GM12878 (cell line): ENCODE data around the gene MPHOSPH8.
"Not testable (repeated sequence)": the region's sequence is repeated elsewhere in the genome, so short reads cannot be mapped to it uniquely, and the experiment has no call there.

Source experiments
- BHLHE40 ChIP-seq, 2 experiments: fragments of 450-650 bp in 1 of 2; IDR thresholded peaks; 2 replicates each; pipeline ENCODE4 v1.6.1; 2011 to 2017; ENCODE audit warnings: low read depth in 2 of 2, borderline replicate concordance in 1 of 2, improper control_type of control experiment in 1 of 2, low read length in 1 of 2, mild to moderate bottlenecking in 1 of 2
- CEBPB ChIP-seq, 2 experiments: fragments of 150-350 bp in 1 of 2; IDR thresholded peaks; 2 replicates each; pipeline ENCODE4 v1.6.1; 2012 to 2014; ENCODE audit warnings: low read depth in 2 of 2, low read length in 2 of 2, borderline replicate concordance in 1 of 2, inconsistent platforms in 1 of 2
- GABPA ChIP-seq: IDR thresholded peaks from 2 replicates; pipeline ENCODE4 v1.6.1; 2014; ENCODE audit warnings: antibody characterized with exemption, low read depth, mild to moderate bottlenecking, inconsistent platforms
- MEF2A ChIP-seq: IDR thresholded peaks from 2 replicates; pipeline ENCODE4 v1.6.1; 2011; ENCODE audit warnings: low read depth, mild to moderate bottlenecking, low read length, moderate library complexity; ENCODE audit not compliant: insufficient read depth
- POLR2A ChIP-seq: IDR thresholded peaks from 2 replicates; pipeline ENCODE4 v1.6.1; 2011; ENCODE audit warnings: low read depth, mild to moderate bottlenecking, low read length
- RAD21 ChIP-seq: IDR thresholded peaks from 2 replicates; pipeline ENCODE4 v1.6.1; 2011; ENCODE audit warnings: mild to moderate bottlenecking, low read depth, low read length, moderate library complexity; ENCODE audit not compliant: insufficient read depth
- RAD51 ChIP-seq: fragments of 450-650 bp; IDR thresholded peaks from 2 replicates; pipeline ENCODE4 v1.6.1; 2016; ENCODE audit warnings: moderate library complexity, mild to moderate bottlenecking, inconsistent platforms
- SP1 ChIP-seq: IDR thresholded peaks from one replicate; pipeline ENCODE4 v1.6.1; 2011; ENCODE audit warnings: low read depth, low read length
- TBL1XR1 ChIP-seq: IDR thresholded peaks from 2 replicates; pipeline ENCODE4 v1.6.1; 2012; ENCODE audit warnings: low read depth, low read length, improper control_type of control experiment
- TF ChIP-seq, protein P1 (sequence below), 3 experiments: IDR thresholded peaks in 2 of 3; conservative IDR thresholded peaks in 1 of 3; 2 replicates each; pipeline ENCODE4 v1.5.1; 2011; ENCODE audit warnings: low read depth in 3 of 3, low read length in 3 of 3, mild to moderate bottlenecking in 3 of 3, control low read depth in 2 of 3, moderate library complexity in 2 of 3, inconsistent platforms in 1 of 3, mixed read lengths in 1 of 3; ENCODE audit not compliant: control insufficient read depth in 2 of 3, insufficient read depth in 1 of 3; ENCODE audit errors: extremely low read depth in 1 of 3
- TF ChIP-seq, protein P2 (sequence below): fragments of 450-650 bp; IDR thresholded peaks from 2 replicates; pipeline ENCODE4 v1.6.1; 2017; ENCODE audit warnings: mild to moderate bottlenecking

GRCh38 chr13:19701619-19702018 lies 68.2 kb downstream of the MPHOSPH8 start:
- not testable (repeated sequence) for TF ChIP-seq POLR2A; SP1; RAD51; GABPA; RAD21; BHLHE40 (IDR thresholded peaks at IDR 0.05; ENCODE audit: borderline replicate concordance in 1 of 2, low read depth in 2 of 2, low read length in 1 of 2); TBL1XR1; CEBPB (IDR thresholded peaks at IDR 0.05; ENCODE audit: borderline replicate concordance in 1 of 2, low read depth in 2 of 2, low read length in 2 of 2); MEF2A
- TF ChIP-seq, protein P1, sequence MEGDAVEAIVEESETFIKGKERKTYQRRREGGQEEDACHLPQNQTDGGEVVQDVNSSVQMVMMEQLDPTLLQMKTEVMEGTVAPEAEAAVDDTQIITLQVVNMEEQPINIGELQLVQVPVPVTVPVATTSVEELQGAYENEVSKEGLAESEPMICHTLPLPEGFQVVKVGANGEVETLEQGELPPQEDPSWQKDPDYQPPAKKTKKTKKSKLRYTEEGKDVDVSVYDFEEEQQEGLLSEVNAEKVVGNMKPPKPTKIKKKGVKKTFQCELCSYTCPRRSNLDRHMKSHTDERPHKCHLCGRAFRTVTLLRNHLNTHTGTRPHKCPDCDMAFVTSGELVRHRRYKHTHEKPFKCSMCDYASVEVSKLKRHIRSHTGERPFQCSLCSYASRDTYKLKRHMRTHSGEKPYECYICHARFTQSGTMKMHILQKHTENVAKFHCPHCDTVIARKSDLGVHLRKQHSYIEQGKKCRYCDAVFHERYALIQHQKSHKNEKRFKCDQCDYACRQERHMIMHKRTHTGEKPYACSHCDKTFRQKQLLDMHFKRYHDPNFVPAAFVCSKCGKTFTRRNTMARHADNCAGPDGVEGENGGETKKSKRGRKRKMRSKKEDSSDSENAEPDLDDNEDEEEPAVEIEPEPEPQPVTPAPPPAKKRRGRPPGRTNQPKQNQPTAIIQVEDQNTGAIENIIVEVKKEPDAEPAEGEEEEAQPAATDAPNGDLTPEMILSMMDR (IDR thresholded peaks at IDR 0.05 in 2 of 3, conservative IDR thresholded peaks at IDR 0.05 in 1 of 3; ENCODE audit: control insufficient read depth in 2 of 3, extremely low read depth in 1 of 3, insufficient read depth in 1 of 3, low read depth in 3 of 3, low read length in 3 of 3), result not testable (repeated sequence)
- TF ChIP-seq, protein P2, sequence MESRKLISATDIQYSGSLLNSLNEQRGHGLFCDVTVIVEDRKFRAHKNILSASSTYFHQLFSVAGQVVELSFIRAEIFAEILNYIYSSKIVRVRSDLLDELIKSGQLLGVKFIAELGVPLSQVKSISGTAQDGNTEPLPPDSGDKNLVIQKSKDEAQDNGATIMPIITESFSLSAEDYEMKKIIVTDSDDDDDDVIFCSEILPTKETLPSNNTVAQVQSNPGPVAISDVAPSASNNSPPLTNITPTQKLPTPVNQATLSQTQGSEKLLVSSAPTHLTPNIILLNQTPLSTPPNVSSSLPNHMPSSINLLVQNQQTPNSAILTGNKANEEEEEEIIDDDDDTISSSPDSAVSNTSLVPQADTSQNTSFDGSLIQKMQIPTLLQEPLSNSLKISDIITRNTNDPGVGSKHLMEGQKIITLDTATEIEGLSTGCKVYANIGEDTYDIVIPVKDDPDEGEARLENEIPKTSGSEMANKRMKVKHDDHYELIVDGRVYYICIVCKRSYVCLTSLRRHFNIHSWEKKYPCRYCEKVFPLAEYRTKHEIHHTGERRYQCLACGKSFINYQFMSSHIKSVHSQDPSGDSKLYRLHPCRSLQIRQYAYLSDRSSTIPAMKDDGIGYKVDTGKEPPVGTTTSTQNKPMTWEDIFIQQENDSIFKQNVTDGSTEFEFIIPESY, result not testable (repeated sequence)
